Fibroblast of mammary gland (primary cell): ENCODE data around the gene ZNF182.

Experiments used
- DNase-seq: peaks from one replicate; pipeline ENCODE4 v3.0.0-alpha.2; 2010; ENCODE audit warnings: low read depth
- H3K4me3 ChIP-seq: 2 replicates; pipeline ENCODE4 v1.5.1; 2011; ENCODE audit warnings: low read depth, mild to moderate bottlenecking, low read length, moderate library complexity; ENCODE audit not compliant: control insufficient read depth
- CTCF ChIP-seq: conservative IDR thresholded peaks from 2 replicates; pipeline ENCODE4 v1.5.1; 2011; ENCODE audit warnings: low read depth, low read length, inconsistent platforms; ENCODE audit not compliant: control insufficient read depth, insufficient read depth

ZNF182 gene

GRCh38 chrX:47927212-47927611, 76.6 kb downstream of the ZNF182 start:
- no peak overlapping the region for H3K4me3 ChIP-seq
- DNase-seq: no peak
- no peak for TF ChIP-seq CTCF
